Small intestine (tissue), 7 donors: Measurements from ENCODE around the gene LRRFIP2. TPM values are rescaled to one million over a fixed set of nuclear protein-coding genes. Genes with fewer than 3 reads are reported as not detected.
A peak's percentile ranks its signal among the peaks of the same experiment; 100 is the strongest.

Source experiments
- DNase-seq, 2 donors: peaks; one replicate each; pipeline versions ENCODE4 v3.0.0 to v3.0.0-alpha.2; 2013
- FAIRE-seq: peaks from 2 replicates; lab custom pipeline; 2012; peaks lifted over from hg19 to GRCh38; lab: Jason Lieb, UNC
- H3K27ac ChIP-seq, 3 donors: one replicate each; pipeline ENCODE4 v1.5.1; 2013; ENCODE audit warnings: low read length in 2 of 3, mild to moderate bottlenecking in 2 of 3, control low read depth in 1 of 3, inconsistent platforms in 1 of 3, low read depth in 1 of 3, moderate library complexity in 1 of 3
- H3K27me3 ChIP-seq, 3 donors: one replicate each; pipeline ENCODE4 v1.6.1; 2013; ENCODE audit warnings: low read length in 3 of 3, inconsistent platforms in 1 of 3; ENCODE audit not compliant: control insufficient read depth in 3 of 3, insufficient read depth in 3 of 3
- H3K36me3 ChIP-seq, 3 donors: one replicate each; pipeline ENCODE4 v1.6.1; 2013; ENCODE audit warnings: low read length in 3 of 3, inconsistent platforms in 1 of 3, low read depth in 1 of 3, mild to moderate bottlenecking in 1 of 3, moderate library complexity in 1 of 3; ENCODE audit not compliant: control insufficient read depth in 3 of 3, insufficient read depth in 2 of 3
- H3K4me1 ChIP-seq, 3 donors: one replicate each; pipeline ENCODE4 v1.6.1; 2013; ENCODE audit warnings: low read length in 2 of 3, inconsistent platforms in 1 of 3, low read depth in 1 of 3, mild to moderate bottlenecking in 1 of 3, moderate library complexity in 1 of 3; ENCODE audit not compliant: control insufficient read depth in 3 of 3, insufficient read depth in 2 of 3
- H3K4me3 ChIP-seq, 3 donors: one replicate each; pipeline ENCODE4 v1.5.1; 2013; ENCODE audit warnings: low read length in 3 of 3, control low read depth in 1 of 3, inconsistent platforms in 1 of 3, low read depth in 1 of 3, mild to moderate bottlenecking in 1 of 3, moderate library complexity in 1 of 3
- H3K9me3 ChIP-seq, 2 donors: one replicate each; pipeline ENCODE4 v1.6.1; 2013; ENCODE audit warnings: low read depth in 1 of 2, low read length in 1 of 2; ENCODE audit not compliant: control insufficient read depth in 2 of 2, insufficient read depth in 1 of 2
- WGBS, 3 donors: extraction: QIAGEN DNeasy Blood & Tissue Kit; methylation state at CpG; one replicate each; pipeline ENCODE4 v1.1.7; 2013; 5-methylcytosine and 5-hydroxymethylcytosine counted together
- polyA plus RNA-seq, 4 donors: library from polyadenylated mRNA; stranded (reverse) in 3 of 4; unstranded in 1 of 4; fragments of 200-250 nt in 3 of 4; fragments of 120-200 nt in 1 of 4; gene quantifications; one replicate each; pipeline versions ENCODE4 v1.2.1 to v1.2.3, GENCODE V29; 2013
- donor health status: healthy with polysubstance abuse.
- donor health status: control.
- donor health status: control.
- donor health status: Bipolar disorder and iron deficiency.
- donor health status: healthy.

The LRRFIP2 gene
- polyA plus RNA-seq, 4 donors, result 36.3 to 87.2 (median 46.4) TPM

- no peak overlapping the region for H3K4me3 ChIP-seq
- peaks cover 12 to 42% (median 32%) of the 10 kb centered on the region in 3 donors for H3K36me3 ChIP-seq
- H3K27me3 ChIP-seq, result no peaks in the 10 kb centered on the region
- H3K4me1 ChIP-seq, result no peaks in the 10 kb centered on the region
- WGBS, 3 donors, result 98 to 99% (median 98%) methylated on average over 3 of the region's 3 CpGs
- DNase-seq, result no peak
- no peaks in the 10 kb centered on the region for H3K9me3 ChIP-seq
- no peak overlapping the region for H3K27ac ChIP-seq
- no peak for FAIRE-seq
Measured at GRCh38 chr3:37017683-37018082, 156.7 kb downstream of the LRRFIP2 start.

- H3K36me3 ChIP-seq, result peaks cover 12 to 35% (median 29%) of the 10 kb centered on the region in 3 donors
Measured at GRCh38 chr3:37016903-37017302, 157.5 kb downstream of the LRRFIP2 start.

GRCh38 chr3:37015642-37016041 lies 158.7 kb downstream of the LRRFIP2 start:
- Histone ChIP-seq H3K4me3 (no peak overlapping the region), H3K27me3 (no peaks in the 10 kb centered on the region), H3K9me3 (no peaks in the 10 kb centered on the region), H3K36me3 (peaks cover 11 to 29% (median 24%) of the 10 kb centered on the region in 3 donors), H3K27ac (no peak overlapping the region), H3K4me1 (no peaks in the 10 kb centered on the region)
- FAIRE-seq (no peak), DNase-seq (no peak)
- WGBS, 3 donors, result 95 to 98% (median 95%) methylated on average over 5 of the region's 5 CpGs

More at GRCh38 chr3:37016903-37017302, 157.5 kb downstream of the LRRFIP2 start:
- FAIRE-seq (no peak), DNase-seq (no peak)
- Histone ChIP-seq H3K27ac (no peak overlapping the region), H3K9me3 (no peaks in the 10 kb centered on the region), H3K4me1 (no peaks in the 10 kb centered on the region), H3K4me3 (no peak overlapping the region), H3K27me3 (no peaks in the 10 kb centered on the region)
- WGBS, 3 donors, result 96 to 97% (median 96%) methylated on average over 8 of the region's 8 CpGs

- no peaks in the 10 kb centered on the region for H3K27me3 ChIP-seq
- no peak overlapping the region for H3K27ac ChIP-seq
- no peaks in the 10 kb centered on the region for H3K4me1 ChIP-seq
- no peak for FAIRE-seq
- H3K4me3 ChIP-seq, result no peak overlapping the region
- H3K9me3 ChIP-seq, result no peaks in the 10 kb centered on the region
- peaks cover 5 to 27% (median 16%) of the 10 kb centered on the region in 3 donors for H3K36me3 ChIP-seq
- WGBS, 3 donors, result 62 to 79% (median 69%) methylated on average over 2 of the region's 2 CpGs
- DNase-seq, result peak; percentile 18 to 22
Measured at GRCh38 chr3:37014620-37015019, 159.8 kb downstream of the LRRFIP2 start.

Other genes starting within 250 kb of the LRRFIP2 start
- 10 to 100 TPM in 2 of 4 donors, 1 to 10 TPM in 2; 7.1 to 23.5 (median 14.0) TPM for gene TRANK1, start 229.5 kb downstream of the LRRFIP2 start, polyA plus RNA-seq
- gene EPM2AIP1, start 181.5 kb downstream of the LRRFIP2 start, polyA plus RNA-seq, result 10 to 100 TPM in 1 of 4 donors, 1 to 10 TPM in 3; 1.8 to 21.1 (median 3.0) TPM
- 10 to 100 TPM in 3 of 4 donors, 1 to 10 TPM in 1; 5.6 to 29.1 (median 15.5) TPM for gene MLH1, start 181.1 kb downstream of the LRRFIP2 start, polyA plus RNA-seq
- 100 to 1,000 TPM in 2 of 4 donors, 10 to 100 TPM in 2; 37.8 to 132 (median 87.1) TPM for gene GOLGA4, start 68.7 kb upstream of the LRRFIP2 start, polyA plus RNA-seq